HG02973 (cell line): ENCODE results near the gene FEM1B.

Experiments
- ATAC-seq: cut with Tn5 transposase; IDR thresholded peaks from one replicate; pipeline ENCODE4 v1.9.1; 2021; ENCODE audit warnings: moderate library complexity; ENCODE audit not compliant: unreplicated experiment

FEM1B gene

DNA sequence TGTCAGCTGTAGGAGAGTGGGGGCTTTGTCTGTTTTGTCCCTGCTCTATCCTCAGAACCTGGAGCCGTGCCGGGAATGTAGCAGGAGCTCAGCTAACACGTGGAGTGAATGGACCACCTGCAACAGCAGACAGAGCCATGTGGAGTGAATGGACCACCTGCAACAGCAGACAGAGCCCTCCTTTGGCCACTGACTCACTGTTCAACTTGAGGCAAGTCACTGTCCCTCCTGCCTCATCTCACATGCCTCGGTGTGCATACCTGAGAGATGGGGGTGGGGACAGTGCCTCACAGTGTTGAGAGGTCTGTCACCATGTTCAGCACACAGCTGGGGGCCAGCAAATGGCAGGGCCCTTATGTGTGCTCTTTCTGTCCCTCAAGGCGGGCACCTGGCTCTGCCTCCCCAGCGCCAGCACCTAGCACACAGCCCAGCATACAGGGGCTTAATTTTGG lies 27.9 kb downstream of the FEM1B start:
- no peak for ATAC-seq

DNA sequence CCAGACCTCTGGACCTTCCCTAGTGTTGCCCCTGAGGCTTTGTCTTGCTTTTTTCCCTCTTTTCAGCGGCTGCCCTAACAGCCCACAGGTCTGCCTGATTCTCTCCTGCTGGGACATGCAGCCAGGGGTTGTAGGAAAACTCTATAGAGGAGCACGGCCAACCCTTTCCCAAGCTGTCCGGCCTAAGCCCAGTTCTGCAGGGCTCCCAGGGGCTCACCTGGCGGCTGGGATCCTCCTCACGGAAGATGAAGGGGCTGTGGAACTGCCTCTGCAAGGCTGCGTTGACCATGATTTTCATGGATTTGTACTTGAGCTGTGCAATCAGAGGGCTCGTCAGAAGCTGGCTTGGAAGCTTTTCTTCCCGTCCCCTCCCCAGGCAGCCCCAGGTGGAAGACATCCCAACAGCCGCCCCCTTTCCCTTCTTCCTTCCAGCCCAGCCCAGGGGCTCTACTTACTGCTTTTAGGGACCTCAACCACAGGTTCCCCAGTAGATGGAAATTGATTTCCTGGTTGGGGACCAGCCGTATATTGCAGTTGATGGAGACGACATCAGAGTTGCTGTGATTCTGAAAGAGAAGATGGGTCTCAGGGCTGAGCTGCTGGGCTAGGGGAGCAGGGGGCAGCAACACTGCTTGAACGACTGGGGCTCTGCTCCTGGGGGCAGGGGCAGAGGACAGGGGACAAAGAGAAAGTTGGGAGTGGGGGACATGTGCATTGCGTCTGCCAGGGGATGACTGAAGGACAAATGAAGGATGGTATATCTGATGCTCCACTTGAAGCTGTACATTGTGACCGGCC lies 29.8 kb downstream of the FEM1B start:
- no peak for ATAC-seq

DNA sequence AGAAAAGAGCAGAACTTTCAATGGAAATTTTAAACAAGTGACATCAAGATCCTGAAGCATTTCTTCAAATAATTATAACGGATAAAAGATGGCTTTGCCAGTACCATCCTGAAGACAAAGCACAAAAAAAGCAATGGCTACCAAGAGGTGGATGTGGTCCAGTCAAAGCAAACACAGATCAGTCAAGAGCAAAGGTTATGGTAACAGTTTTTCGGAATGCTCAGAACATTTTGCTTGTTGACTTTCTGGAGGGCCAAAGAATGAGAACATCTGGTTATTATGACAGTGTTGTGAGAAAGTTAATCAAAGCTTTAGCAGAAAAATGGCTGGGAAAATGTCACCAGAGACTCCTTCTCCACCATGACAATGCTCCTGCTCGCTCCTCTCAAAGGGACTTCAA lies 31.5 kb downstream of the FEM1B start:
- no peak for ATAC-seq

DNA sequence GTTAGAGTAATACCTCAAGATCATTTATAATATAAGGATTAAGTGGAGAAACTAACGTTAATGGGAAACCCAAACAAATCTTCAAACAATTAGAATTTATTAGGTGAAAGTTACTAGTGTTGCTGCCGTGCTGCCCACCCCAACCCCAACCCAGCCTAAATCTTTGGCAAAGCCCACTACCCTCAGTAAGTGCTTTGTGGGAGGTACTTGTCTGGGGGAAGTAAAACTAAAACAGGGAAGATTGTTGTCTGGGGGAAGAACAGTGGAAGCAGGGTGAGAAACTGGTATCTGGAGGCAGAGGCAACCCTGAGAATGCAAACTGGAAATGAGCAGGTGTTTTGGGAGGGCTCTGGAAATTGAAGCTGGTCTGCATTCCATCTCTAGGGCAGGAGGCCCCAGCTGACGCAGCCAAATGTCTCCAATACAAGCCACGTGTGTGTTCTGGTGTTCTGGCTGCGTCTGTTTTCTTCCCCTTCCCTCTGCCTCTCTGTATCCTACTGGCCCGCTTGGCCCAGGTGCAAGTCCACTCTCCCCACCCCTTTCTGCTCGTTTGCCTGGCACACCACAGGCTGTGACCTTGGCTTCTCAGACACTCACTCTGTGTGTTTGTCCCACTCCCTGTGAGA lies 32.7 kb downstream of the FEM1B start:
- no peak for ATAC-seq

DNA sequence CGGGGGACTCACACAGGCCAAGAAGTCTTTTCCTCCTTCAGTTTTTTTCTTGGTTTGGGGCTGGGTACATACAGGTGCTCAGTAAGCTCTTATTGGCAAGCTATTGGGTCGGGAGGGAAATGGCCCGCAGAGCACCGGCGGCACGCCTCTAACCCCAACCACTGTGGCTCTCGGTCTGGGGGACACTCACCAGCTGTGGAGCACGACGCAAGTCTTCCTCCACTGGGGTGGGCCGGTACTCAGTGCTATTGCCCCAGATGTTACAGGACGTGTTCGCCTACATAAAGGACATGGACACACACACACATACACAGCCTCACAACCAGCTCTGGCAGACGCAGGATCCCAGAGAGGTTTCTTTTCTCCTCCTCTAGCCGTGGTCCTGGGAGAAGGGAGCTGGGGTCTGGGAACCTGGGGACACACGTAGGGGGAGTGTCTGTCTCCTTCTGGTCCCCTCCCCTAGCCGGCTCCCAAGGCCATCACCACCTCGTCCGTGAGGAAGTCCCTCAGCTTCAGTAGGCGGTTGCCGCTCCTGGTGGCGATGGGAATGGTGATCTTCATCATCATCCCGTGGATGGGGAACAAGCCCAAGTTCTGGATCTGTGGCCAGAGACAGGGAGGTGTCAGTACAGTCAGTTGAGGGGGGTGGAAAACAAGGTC lies 33.4 kb downstream of the FEM1B start:
- ATAC-seq, result no peak

DNA sequence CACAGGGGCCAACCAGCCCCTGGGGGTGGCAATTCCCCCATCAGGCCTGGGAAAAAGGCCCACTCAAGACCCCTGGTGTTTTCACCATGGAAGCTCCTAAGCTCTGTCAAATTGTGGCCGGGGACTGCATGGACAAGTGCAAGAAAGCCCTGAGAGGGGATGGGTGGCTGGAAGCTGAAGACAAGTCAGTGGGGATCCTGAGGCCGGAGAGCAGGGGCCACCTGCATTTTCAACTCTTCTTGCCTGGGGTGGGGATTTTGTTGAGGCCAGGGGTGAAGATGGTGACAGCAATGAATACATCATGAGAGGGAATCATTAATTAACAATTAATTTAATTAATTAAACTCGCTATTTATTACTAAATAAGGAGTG lies 33.9 kb downstream of the FEM1B start:
- no peak for ATAC-seq

DNA sequence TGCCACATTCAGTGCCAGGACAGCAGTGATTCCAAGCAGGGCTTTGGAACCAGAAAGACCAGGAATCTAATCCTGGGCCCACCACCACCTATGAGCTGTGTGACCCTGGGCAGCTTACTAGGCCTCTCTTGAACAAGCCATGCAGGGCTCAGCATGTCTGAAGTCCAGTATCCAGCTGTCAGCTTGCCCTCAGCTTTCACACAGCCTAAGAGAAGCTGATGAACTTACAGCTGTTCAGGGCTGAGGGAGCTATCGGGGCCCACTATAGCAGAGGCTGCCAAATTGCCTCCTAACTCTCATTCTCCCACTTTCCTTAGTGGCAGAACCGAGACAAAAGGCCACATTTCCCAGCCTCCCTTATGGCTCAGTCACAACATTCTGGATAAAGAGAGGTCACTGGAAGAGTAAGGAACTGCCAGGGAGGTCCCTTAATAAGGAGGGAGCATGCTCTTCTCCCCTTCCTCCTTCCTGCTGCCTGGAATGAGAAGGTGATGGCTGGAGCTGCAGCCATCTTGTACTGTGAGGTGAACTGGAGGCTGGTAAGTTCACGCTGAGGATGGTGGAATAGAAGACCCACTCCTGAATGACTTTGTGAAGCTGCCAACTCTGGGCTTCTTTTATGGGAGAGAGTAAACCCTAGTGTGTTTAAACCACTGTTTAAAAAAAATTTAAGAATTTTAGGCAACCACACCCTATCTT lies 34.5 kb downstream of the FEM1B start:
- no peak for ATAC-seq

DNA sequence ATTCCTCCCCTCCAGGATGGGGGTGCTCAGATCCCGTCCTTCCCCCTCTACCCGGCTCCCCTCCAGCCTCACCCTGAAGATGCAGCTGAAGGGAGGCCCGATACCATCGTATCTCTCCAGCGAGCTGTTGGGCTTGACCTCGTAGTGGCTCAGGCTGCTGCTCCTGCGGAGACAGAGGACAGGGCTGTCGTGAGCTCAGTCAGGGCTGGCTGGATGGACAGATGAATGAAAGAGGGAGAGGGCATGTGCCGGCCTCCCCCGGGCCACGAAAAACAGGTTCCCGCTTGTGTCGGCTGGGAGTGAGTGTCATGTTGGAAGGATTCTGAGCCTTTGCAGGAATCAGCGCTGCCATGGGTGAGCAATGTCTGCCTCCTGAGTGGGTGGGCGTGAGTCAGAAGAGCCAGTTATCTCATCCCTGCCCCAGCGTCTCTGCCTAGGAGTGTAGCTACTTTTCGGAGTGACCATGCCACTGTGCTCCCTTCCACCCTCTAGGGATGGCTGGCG lies 35.2 kb downstream of the FEM1B start:
- ATAC-seq, result no peak

DNA sequence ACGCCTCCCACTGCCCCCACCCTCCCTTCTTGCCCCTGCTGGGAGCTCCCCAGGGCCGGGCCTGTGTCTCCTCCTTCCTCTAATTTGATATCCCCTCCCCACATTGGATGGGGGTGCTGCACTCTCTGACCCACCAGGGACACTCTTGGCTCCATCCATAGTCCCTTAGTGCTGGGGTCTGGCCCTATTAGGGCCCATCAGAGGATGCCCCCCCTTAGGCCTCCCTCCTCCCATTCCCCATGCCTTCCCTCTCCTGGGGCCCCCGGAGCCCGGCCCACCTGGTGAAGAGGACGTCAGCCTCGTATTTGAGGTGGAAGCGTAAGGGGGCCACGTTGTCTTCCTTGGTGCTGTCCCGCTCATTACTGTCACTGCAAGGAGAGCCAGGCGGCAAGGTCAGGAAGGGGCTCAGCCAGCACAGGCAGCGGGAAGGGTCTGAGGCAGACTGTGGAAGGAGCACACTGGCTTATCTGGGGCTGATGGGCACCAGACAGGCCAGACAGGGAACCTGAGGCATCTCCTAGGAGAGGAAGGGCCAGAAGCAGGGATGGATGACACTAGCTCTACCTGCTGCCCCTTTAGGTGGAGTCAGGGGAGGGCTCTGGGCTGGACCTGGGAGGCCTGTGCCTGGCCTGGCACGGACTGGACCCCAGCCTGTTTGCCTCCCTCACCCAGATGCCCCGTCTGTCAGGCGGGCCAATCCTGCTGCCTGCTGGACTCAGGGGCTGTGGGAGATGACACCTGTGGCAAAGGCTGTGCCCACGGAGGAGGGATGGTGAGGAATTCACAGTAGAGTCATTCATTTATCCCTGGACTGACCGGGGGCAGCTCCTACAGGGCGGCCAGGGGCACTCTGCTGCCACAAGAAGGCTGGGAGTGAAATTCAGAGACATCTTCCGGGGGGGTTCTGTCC lies 36.2 kb downstream of the FEM1B start:
- no peak for ATAC-seq

DNA sequence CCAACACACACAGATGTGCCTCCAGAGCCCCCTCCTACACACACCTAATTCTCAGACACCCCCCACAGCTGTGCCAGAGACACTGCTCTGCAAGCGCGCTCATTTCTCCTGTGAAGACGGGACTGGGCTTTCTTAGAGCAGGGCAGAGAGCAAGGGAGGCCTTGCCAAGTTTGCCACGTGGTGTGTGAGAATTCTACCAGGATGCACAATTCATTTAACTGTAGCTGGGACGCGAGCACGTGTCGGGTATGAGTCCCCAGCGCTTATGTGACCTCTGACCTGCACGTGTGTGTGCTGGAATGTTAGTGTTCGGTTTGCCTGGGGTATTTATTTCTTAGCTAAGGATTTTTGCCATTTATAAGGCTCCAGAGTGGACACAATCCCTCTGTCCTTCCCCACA lies 37.0 kb downstream of the FEM1B start:
- ATAC-seq, result no peak

DNA sequence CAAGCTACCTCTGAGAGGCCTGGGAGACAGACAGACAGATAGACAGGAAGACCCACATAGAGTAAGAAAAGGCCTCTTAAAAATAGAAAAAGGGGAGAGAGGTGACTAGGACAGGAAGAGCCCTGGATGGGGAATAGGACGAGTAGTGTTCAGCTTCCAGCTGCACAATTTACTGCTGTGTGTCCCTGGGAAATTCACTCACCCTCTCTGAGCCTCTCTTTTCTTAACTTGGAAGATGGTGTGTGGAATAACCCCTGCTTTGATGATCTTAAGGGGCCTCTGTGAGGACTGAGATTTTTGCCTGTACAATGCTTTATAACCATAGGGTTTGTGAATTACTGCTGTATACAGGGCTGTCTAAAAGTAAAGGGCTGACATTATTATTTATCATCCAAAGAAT lies 37.5 kb downstream of the FEM1B start:
- ATAC-seq, result no peak

DNA sequence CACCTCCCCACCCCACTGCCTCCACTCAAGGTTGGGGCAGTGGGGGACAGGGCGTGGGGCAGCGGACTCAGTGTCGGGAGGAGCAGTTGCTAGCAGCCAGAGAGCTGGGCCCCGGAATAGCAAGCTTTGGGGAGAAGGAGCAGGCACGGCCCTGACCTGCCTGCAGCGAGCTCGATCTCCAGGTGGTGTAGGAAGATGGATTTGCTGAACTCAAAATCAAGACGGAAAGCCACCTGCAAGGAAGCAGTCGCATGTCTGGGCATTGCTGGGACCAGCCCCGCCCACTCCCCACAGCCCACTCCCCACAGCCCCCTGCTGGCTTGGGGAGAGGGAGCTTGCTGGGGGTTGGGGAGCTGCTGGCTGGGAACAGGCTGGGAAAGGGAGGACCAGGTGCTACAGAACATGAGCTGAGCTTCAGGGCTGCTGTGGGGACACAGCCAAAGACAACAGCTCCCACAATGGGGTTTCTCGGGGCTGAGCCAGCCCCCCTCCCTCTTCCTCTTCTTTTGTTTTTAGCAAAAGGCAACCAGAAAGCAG lies 38.0 kb downstream of the FEM1B start:
- ATAC-seq, result no peak

DNA sequence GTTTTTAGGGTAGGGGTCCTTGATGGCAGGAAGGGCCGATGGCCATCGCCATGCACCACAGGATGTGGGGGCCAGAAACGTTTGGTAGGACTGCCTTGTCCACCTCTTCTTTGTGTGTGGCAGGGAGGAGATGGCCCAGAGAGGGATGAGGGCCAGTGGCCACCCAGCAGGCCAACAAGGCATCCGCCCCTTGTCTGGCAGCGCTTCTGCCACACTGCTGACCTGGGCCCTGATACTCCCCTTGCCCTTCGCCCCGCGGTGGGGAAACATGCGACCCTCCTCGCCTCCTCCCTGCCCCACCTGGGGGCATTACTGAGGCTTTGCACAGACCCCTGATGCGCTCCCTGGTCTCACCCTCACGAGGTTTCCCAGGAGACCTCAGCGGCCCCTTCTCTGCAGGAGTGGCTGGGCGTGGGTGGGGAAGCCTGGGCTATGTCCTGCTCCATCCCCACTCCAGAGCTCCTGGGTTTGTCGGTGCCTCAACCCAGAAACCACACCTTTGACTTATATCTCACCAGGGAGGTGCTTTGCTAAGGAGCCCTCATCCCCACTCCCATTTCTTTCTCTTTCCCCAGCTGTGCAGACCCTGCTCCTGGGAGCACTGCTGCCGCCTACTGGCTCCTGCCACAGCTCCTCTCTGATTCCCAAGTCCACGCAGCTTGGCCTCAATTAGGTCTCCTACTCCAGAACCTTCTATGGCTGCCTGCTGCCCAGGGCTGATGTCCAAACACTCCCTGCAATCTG lies 38.7 kb downstream of the FEM1B start:
- ATAC-seq, result no peak

DNA sequence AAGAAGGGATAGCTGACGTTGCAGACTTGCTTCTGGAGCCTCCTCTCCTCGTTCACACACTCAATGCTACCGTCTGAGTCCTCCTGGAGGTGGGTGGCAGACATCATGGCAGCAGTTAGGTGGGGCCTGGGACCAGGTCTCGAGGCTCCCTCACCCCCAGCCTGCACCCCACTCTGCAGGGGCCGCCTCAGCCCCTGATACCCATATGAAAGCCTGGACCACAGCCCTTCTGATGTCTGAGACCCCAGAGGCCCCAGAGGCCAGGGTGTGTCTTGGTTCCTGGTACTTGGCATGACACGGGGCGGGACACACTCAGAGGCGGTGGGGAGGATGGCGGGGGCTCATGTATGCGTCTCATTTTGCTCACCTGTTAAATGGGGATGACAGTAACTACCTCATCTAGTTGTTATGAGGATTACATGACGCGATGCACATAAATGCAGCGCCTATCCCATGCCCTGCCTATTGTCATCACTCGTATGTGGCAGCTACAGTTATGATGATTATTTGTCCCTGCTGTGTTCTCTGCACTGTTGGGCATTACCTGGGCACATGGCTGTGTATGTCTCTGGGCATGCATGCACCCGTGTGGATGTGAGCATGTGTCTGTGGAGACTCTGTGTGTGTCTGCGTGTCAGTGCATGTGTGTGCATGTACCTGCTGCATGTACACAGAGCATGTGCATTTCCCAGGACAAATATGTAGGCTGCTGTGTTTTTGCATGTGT lies 39.9 kb downstream of the FEM1B start:
- no peak for ATAC-seq

DNA sequence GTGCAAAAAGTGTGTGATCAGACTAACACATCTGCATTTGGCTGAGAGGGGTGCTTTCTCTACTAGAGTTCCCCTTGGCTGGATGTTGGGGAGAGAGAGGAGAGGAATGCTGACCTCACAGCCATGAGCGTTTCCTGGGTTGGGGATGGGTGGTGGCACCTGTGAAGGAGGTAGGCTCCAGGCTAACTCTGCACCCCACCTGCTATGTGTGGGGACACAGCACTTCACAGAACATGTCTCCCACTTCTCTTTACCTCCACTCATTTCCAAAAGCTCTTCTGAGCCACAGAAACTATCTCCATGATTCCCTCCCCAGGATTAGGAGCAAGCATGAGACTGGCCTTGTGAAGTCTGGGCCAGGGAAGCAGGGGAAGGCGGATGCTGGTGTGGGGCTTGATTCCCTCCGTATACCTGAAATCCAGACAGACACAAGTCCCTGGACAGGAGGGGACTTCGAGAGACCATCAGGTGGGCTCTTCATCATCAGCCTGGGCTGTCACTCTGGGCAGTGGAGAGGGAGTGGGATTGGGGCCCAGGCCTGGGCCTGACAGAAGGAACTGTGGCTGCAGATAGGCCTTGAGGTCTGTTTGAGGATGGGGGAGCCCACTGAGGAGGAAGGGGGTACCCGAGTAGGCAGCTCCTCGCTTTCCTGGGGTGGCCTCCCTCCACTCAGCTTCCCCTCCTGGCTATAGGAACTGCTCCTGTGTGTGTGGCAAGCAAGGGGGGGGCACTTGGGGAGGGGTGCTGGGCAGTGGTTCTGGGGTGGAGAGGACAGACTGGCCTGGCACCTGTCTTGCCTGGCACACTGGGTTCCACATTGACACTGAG lies 40.7 kb downstream of the FEM1B start:
- no peak for ATAC-seq

DNA sequence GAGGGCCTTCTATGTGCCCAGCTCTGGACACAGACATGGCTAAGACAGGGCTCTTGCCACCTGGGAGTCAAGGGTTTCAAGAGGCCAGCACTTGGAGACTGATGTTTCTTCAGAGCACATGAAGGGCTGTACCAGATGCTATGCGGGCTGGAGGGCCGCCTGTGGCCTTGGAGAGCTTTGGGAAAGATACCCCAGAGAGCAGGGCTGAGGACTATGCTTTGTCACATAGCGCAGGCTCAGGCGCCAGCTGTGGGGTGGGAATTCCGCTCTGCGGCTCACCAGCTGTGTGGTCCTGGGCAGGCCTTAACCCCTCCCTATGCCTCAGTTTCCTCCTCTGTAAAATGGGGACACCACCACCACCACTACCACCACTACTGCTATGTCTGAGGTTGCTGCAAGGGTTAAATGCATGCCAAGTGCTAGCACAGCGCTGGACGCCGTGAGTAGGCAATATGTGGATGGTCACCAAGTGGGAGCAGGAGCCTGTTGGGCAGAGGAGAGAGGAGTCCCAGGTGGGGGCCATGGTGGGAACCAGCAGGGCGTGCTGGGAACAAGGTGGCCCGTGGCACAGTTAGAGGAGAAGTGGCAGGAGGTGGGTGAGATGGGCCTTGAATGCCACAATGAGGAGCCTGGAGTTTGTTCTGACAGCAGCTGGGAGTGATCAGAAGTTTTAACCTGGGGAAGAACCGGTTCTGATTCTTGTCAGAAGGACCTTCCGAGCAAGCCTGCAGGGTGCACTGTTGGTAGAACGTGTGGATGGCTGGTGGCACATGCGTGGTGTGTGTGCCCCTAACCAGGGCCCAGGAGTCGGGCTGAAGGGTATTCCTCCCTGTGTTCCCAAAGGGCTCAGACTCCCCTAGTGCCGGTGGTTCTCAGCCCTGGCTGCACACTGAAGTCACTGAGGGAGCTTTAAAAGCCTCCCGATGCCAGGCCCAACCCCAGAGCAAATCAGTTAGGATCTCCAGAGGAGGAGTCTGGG lies 41.7 kb downstream of the FEM1B start:
- no peak for ATAC-seq

DNA sequence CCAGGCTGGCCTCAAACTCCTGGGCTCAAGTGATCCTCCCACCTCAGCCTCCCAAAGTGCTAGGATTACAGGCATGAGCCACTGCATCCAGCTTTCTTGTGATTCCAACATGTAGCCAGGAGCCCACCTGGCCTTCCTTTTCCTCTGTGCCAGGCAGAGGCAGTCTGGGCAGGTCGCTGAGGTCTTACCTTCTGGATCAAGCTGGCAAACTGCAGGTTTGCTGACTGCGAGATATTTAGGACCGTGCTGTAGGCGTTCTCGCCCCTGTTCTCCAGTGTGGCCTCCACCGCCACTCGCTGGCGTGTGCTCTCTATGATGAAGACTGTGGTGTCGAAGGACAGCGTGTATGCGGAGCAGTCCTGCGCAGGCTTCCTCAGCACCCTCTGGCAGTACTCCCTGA lies 42.5 kb downstream of the FEM1B start:
- ATAC-seq, result no peak
